H9 (cell line): Measurements from ENCODE around the gene WDR43. TPM values are rescaled to one million over a fixed set of nuclear protein-coding genes. Genes with fewer than 3 reads are reported as not detected.

Source experiments
- DNase-seq: peaks from one replicate; pipeline ENCODE4 v3.0.0-alpha.2; 2017
- H2AFZ ChIP-seq: one replicate; pipeline ENCODE4 v1.6.1; 2013; ENCODE audit warnings: mild to moderate bottlenecking, low read length, control low read depth, moderate library complexity
- H2AK5ac ChIP-seq: 2 replicates; pipeline ENCODE4 v1.6.1; 2013; ENCODE audit warnings: low read length, control low read depth, mixed read lengths; ENCODE audit not compliant: insufficient read length
- H2BK120ac ChIP-seq: one replicate; pipeline ENCODE4 v1.6.1; 2013; ENCODE audit warnings: low read depth, mild to moderate bottlenecking, low read length, control low read depth, inconsistent platforms; ENCODE audit not compliant: poor library complexity, severe bottlenecking
- H2BK12ac ChIP-seq: 2 replicates; pipeline ENCODE4 v1.6.1; 2013; ENCODE audit warnings: low read length, control low read depth, mixed read lengths, low read depth; ENCODE audit not compliant: insufficient read length
- H2BK15ac ChIP-seq: 2 replicates; pipeline ENCODE4 v1.6.1; 2013; ENCODE audit warnings: low read depth, low read length, control low read depth
- H2BK20ac ChIP-seq: one replicate; pipeline ENCODE4 v1.6.1; 2013; ENCODE audit warnings: low read depth, mild to moderate bottlenecking, low read length, control low read depth, inconsistent platforms; ENCODE audit not compliant: poor library complexity, severe bottlenecking
- H2BK5ac ChIP-seq: 2 replicates; pipeline ENCODE4 v1.6.1; 2013; ENCODE audit warnings: low read length, control low read depth, mixed read lengths; ENCODE audit not compliant: insufficient read length
- H3K14ac ChIP-seq: 2 replicates; pipeline ENCODE4 v1.6.1; 2013; ENCODE audit warnings: low read length, control low read depth; ENCODE audit not compliant: insufficient read depth
- H3K18ac ChIP-seq: 2 replicates; pipeline ENCODE4 v1.6.1; 2013; ENCODE audit warnings: low read depth, mild to moderate bottlenecking, mixed read lengths, low read length, control low read depth; ENCODE audit not compliant: insufficient read length
- H3K23ac ChIP-seq: 2 replicates; pipeline ENCODE4 v1.6.1; 2013; ENCODE audit warnings: low read length, control low read depth, mixed read lengths, low read depth; ENCODE audit not compliant: insufficient read length
- H3K23me2 ChIP-seq: 2 replicates; pipeline ENCODE4 v1.6.1; 2013; ENCODE audit warnings: low read depth, mild to moderate bottlenecking, mixed read lengths, low read length, control low read depth; ENCODE audit not compliant: insufficient read length, poor library complexity, severe bottlenecking
- H3K27ac ChIP-seq: 2 replicates; pipeline ENCODE4 v1.5.1; 2013; ENCODE audit warnings: low read length, control low read depth, mixed read lengths, low read depth; ENCODE audit not compliant: insufficient read length
- H3K27me3 ChIP-seq: 2 replicates; pipeline ENCODE4 v1.6.1; 2013; ENCODE audit warnings: low read length, control low read depth, inconsistent platforms; ENCODE audit not compliant: insufficient read depth
- H3K4ac ChIP-seq: 2 replicates; pipeline ENCODE4 v1.6.1; 2013; ENCODE audit warnings: low read depth, mild to moderate bottlenecking, control low read depth, inconsistent platforms, low read length, moderate library complexity
- H3K4me1 ChIP-seq: 2 replicates; pipeline ENCODE4 v1.6.1; 2013; ENCODE audit warnings: low read length, control low read depth, inconsistent platforms; ENCODE audit not compliant: insufficient read depth
- H3K4me2 ChIP-seq: 2 replicates; pipeline ENCODE4 v1.6.1; 2013; ENCODE audit warnings: low read length, control low read depth, mixed read lengths; ENCODE audit not compliant: insufficient read length, insufficient read depth
- H3K56ac ChIP-seq: 2 replicates; pipeline ENCODE4 v1.6.1; 2013; ENCODE audit warnings: low read depth, mild to moderate bottlenecking, mixed read lengths, low read length, control low read depth; ENCODE audit not compliant: insufficient read length
- H3K79me1 ChIP-seq: 2 replicates; pipeline ENCODE4 v1.6.1; 2013; ENCODE audit warnings: low read depth, mild to moderate bottlenecking, moderate library complexity, low read length, control low read depth, inconsistent platforms; ENCODE audit not compliant: insufficient read depth, poor library complexity, severe bottlenecking
- H3K79me2 ChIP-seq: 2 replicates; pipeline ENCODE4 v1.6.1; 2013; ENCODE audit warnings: low read length, control low read depth, inconsistent platforms; ENCODE audit not compliant: insufficient read depth
- H3K9ac ChIP-seq: 2 replicates; pipeline ENCODE4 v1.6.1; 2013; ENCODE audit warnings: low read length, control low read depth, mixed read lengths; ENCODE audit not compliant: insufficient read length; ENCODE audit errors: extremely low read depth
- H3K9me3 ChIP-seq: one replicate; pipeline ENCODE4 v1.6.1; 2013; ENCODE audit warnings: low read depth, low read length, inconsistent platforms; ENCODE audit not compliant: control insufficient read depth
- H3T11ph ChIP-seq: one replicate; pipeline ENCODE4 v1.6.1; 2013; ENCODE audit warnings: mild to moderate bottlenecking, low read length, control low read depth, inconsistent platforms
- H4K20me1 ChIP-seq: one replicate; pipeline ENCODE4 v1.6.1; 2013; ENCODE audit not compliant: control insufficient read depth, insufficient read length, insufficient read depth
- H4K5ac ChIP-seq: 2 replicates; pipeline ENCODE4 v1.6.1; 2013; ENCODE audit warnings: low read depth, mild to moderate bottlenecking, mixed read lengths, low read length, control low read depth; ENCODE audit not compliant: insufficient read length
- H4K8ac ChIP-seq: replicated peaks from 2 replicates; pipeline ENCODE4 v1.6.1; 2013; ENCODE audit warnings: low read length, control low read depth, mixed read lengths, low read depth; ENCODE audit not compliant: insufficient read length
- H4K91ac ChIP-seq: 2 replicates; pipeline ENCODE4 v1.6.1; 2013; ENCODE audit warnings: low read depth, mild to moderate bottlenecking, moderate library complexity, mixed read lengths, low read length, control low read depth; ENCODE audit not compliant: insufficient read length
- H3K27ac Mint-ChIP-seq, 3 experiments: 2 replicates in 2 of 3; 3 replicates in 1 of 3; pipeline ENCODE4 v1.8.0; 2020 to 2021; ENCODE audit warnings: mixed read lengths in 3 of 3, mild to moderate bottlenecking in 1 of 3, moderate library complexity in 1 of 3
- H3K27me3 Mint-ChIP-seq: 2 replicates; pipeline ENCODE4 v1.8.0; 2021; ENCODE audit warnings: low read depth, mild to moderate bottlenecking, moderate library complexity, mixed read lengths
- H3K36me3 Mint-ChIP-seq, 3 experiments: 2 replicates in 2 of 3; 3 replicates in 1 of 3; pipeline ENCODE4 v1.8.0; 2020 to 2021; ENCODE audit warnings: low read depth in 3 of 3, mixed read lengths in 3 of 3; ENCODE audit not compliant: insufficient read depth in 1 of 3
- H3K4me1 Mint-ChIP-seq, 2 experiments: 2 replicates each; pipeline ENCODE4 v1.8.0; 2020; ENCODE audit warnings: mixed read lengths in 2 of 2
- H3K4me3 Mint-ChIP-seq, 2 experiments: 2 replicates in 1 of 2; 3 replicates in 1 of 2; pipeline ENCODE4 v1.8.0; 2020 to 2021; ENCODE audit warnings: mild to moderate bottlenecking in 2 of 2, mixed read lengths in 2 of 2, moderate library complexity in 1 of 2
- H3K9me3 Mint-ChIP-seq, 2 experiments: 2 replicates in 1 of 2; 3 replicates in 1 of 2; pipeline ENCODE4 v1.8.0; 2020; ENCODE audit warnings: mild to moderate bottlenecking in 2 of 2, mixed read lengths in 2 of 2, moderate library complexity in 1 of 2
- CTCF ChIP-seq: fragments of 200-600 bp; sonication (generic); conservative IDR thresholded peaks from 3 replicates; pipeline ENCODE4 v1.8.0; 2021; ENCODE audit warnings: antibody characterized with exemption, mild to moderate bottlenecking
- WGBS: extraction: QIAGEN DNeasy Blood & Tissue Kit; methylation state at CpG from one replicate; pipeline ENCODE4 v1.1.7; 2013; ENCODE audit warnings: missing lambda C conversion rate, low lambda C conversion rate, mixed read lengths; ENCODE audit not compliant: insufficient read length; ENCODE audit errors: extremely low coverage; 5-methylcytosine and 5-hydroxymethylcytosine counted together
- total RNA-seq: library from RNA; stranded (reverse); gene quantifications from 2 replicates; pipeline ENCODE4 v1.2.1, GENCODE V29; 2021

Gene WDR43
- total RNA-seq, 1 experiment from 2014 or later = 186 TPM

GRCh38 chr2:28993206-28993960 lies 98.9 kb downstream of the WDR43 start:
- no peak for TF ChIP-seq CTCF
- H4K8ac ChIP-seq = no peak overlapping the region
- no peaks in the 10 kb centered on the region for H4K20me1 ChIP-seq
- no peak overlapping the region for H2BK12ac ChIP-seq
- no peak overlapping the region for H3T11ph ChIP-seq
- no peak overlapping the region for H2BK5ac ChIP-seq
- DNase-seq = no peak
- Mint-ChIP-seq H3K9me3 (no peaks in the 10 kb centered on the region), H3K36me3 (no peaks in the 10 kb centered on the region), H3K27ac (peak overlapping the region in 1 of 3 experiments; percentile 76; a peak in 2 of 7 replicates), H3K4me3 (no peak overlapping the region), H3K4me1 (peaks cover 5 to 10% of the 10 kb centered on the region in 2 experiments), H3K27me3 (peaks cover 3% of the 10 kb centered on the region)
- no peak overlapping the region for H3K56ac ChIP-seq
- no peak overlapping the region for H3K9ac ChIP-seq
- H3K4me2 ChIP-seq = no peak overlapping the region
- no peak overlapping the region for H3K4ac ChIP-seq
- H3K27me3 ChIP-seq = no peaks in the 10 kb centered on the region; the same call in 1 of the 2 replicates
- no peaks in the 10 kb centered on the region; the same call in 1 of the 2 replicates for H3K4me1 ChIP-seq
- no peak overlapping the region for H2BK15ac ChIP-seq
- H3K14ac ChIP-seq = no peak overlapping the region
- no peak overlapping the region for H2BK20ac ChIP-seq
- no peak overlapping the region for H4K5ac ChIP-seq
- no peak overlapping the region for H3K18ac ChIP-seq
- no peaks in the 10 kb centered on the region for H3K79me2 ChIP-seq
- no peak overlapping the region for H3K27ac ChIP-seq
- no peak overlapping the region for H2BK120ac ChIP-seq
- H3K23ac ChIP-seq = no peak overlapping the region
- H2AFZ ChIP-seq = no peak overlapping the region
- H3K23me2 ChIP-seq = no peaks in the 10 kb centered on the region
- no peak overlapping the region for H2AK5ac ChIP-seq
- no peak overlapping the region for H4K91ac ChIP-seq
- H3K9me3 ChIP-seq = no peaks in the 10 kb centered on the region
- no CpG with 5 or more reads among the region's 6 CpGs for WGBS
- no peaks in the 10 kb centered on the region for H3K79me1 ChIP-seq
